Measurements from ENCODE around the gene EEF1AKMT4. TPM values are rescaled to one million over a fixed set of nuclear protein-coding genes. Genes with fewer than 3 reads are reported as not detected.

Gene EEF1AKMT4
- total RNA-seq: 2.7 TPM
- long read RNA-seq, transcript EEF1AKMT4-201 (3 exons, 1,823 nt): major isoform, 7 of 7 reads
- long read RNA-seq, partial matches to known transcripts: 0 of 7 reads
- long read RNA-seq, other reads (novel, unspliced or antisense): 0 of 7 reads

DNA sequence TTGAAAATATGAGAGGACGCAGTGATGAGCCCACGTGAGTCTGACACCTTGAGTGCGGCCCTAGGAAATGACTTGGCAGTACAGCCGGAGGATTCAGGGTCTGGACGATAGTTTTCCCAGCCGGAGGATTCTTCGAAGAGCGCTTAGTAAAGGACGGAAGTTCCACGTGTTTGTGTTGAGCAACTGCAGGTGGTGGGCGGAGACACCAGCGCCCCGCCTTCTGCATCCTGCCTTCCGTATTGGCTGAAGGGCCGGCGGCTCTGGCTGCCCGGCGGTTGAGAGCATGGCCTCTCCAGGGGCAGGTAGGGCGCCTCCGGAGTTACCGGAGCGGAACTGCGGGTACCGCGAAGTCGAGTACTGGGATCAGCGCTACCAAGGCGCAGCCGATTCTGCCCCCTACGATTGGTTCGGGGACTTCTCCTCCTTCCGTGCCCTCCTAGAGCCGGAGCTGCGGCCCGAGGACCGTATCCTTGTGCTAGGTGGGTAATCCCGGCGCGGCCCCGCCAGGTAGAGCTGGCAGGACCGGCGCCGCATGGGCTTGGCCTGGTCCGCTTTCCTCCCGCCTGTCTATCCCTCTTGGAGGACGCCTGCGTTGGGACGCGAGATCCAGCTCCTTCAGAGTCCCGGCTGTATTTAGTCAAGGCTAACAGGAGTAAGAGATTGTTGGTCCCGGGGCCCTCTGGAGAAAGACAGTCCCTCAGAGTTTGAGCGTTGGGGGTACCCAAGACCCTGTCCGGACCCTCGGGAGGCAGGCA, at the start of gene EEF1AKMT4:
TSS of gene EEF1AKMT4 (plus strand) at position 261 of the 755 bp plus-strand sequence. CDS start at position 284, 23 bp downstream.
- peak; percentile 65 for TF ChIP-seq CTCF (IDR thresholded peaks at IDR 0.05)
- Histone ChIP-seq H3K27me3 (no peaks in the 10 kb centered on the region), H3K4me3 (peak within 1 kb of the TSS; percentile 91), H3K4me1 (peaks cover 8% of the 10 kb centered on the region), H3K9me3 (no peaks in the 10 kb centered on the region), H3K36me3 (peaks cover 13% of the 10 kb centered on the region), H3K27ac (peak within 1 kb of the TSS; percentile 86)
- peak; percentile 98 for DNase-seq
- peak; percentile 97 for ATAC-seq
- intact Hi-C loops (cut with DNase I): loop anchor here (10.0 kb wide), 1 partner anchor 105 kb away; no protein-coding TSS in a partner anchor

GRCh38 chr3:184200825-184201224, 48.6 kb upstream of the EEF1AKMT4 start:
- Histone ChIP-seq H3K4me3 (no peak overlapping the region), H3K27ac (no peak overlapping the region), H3K9me3 (no peaks in the 10 kb centered on the region), H3K27me3 (no peaks in the 10 kb centered on the region), H3K4me1 (no peaks in the 10 kb centered on the region), H3K36me3 (peaks cover 3% of the 10 kb centered on the region)
- DNase-seq (no peak), ATAC-seq (no peak)
- no peak for TF ChIP-seq CTCF (IDR thresholded peaks at IDR 0.05)
- intact Hi-C loops (cut with DNase I): no loop called here

- Histone ChIP-seq H3K27me3 (no peaks in the 10 kb centered on the region), H3K9me3 (no peaks in the 10 kb centered on the region), H3K36me3 (no peaks in the 10 kb centered on the region), H3K27ac (no peak overlapping the region), H3K4me3 (no peak overlapping the region), H3K4me1 (no peaks in the 10 kb centered on the region)
- DNase-seq (no peak), ATAC-seq (no peak)
- no peak for TF ChIP-seq CTCF (IDR thresholded peaks at IDR 0.05)
- intact Hi-C loops (cut with DNase I): no loop called here
These were observed 45.9 kb upstream of the EEF1AKMT4 start for GRCh38 chr3:184203526-184203925.

GRCh38 chr3:184209146-184209923, 40.1 kb upstream of the EEF1AKMT4 start:
- Histone ChIP-seq H3K27me3 (no peaks in the 10 kb centered on the region), H3K36me3 (no peaks in the 10 kb centered on the region), H3K27ac (no peak overlapping the region), H3K4me3 (no peak overlapping the region), H3K4me1 (no peaks in the 10 kb centered on the region), H3K9me3 (no peaks in the 10 kb centered on the region)
- ATAC-seq: no peak
- DNase-seq: no peak
- TF ChIP-seq CTCF (IDR thresholded peaks at IDR 0.05): no peak
- intact Hi-C loops (cut with DNase I): no loop called here

- DNase-seq: no peak
- no peaks in the 10 kb centered on the region for H3K27me3 ChIP-seq
- H3K4me3 ChIP-seq: no peak overlapping the region
- no peaks in the 10 kb centered on the region for H3K36me3 ChIP-seq
- TF ChIP-seq CTCF (IDR thresholded peaks at IDR 0.05): no peak
- intact Hi-C loops (cut with DNase I): no loop called here
- no peaks in the 10 kb centered on the region for H3K9me3 ChIP-seq
- no peak for ATAC-seq
- H3K27ac ChIP-seq: no peak overlapping the region
- no peaks in the 10 kb centered on the region for H3K4me1 ChIP-seq
These were observed 38.2 kb upstream of the EEF1AKMT4 start for GRCh38 chr3:184211297-184211696.

Data from upper lobe of right lung (tissue), 1 donor.